NCI-H2029 treated with DMSO at 0.1 percent for 48 hours (cell line): ENCODE results near the gene BEAN1.

Experiments
- DNase-seq: peaks from one replicate; lab custom pipeline; 2025; lab: John Stamatoyannopoulos, UW

BEAN1 gene

GRCh38 chr16:66395806-66396555 lies 31.1 kb upstream of the BEAN1 start:
- no peak for DNase-seq

- no peak for DNase-seq
Observed at GRCh38 chr16:66397736-66398433, 29.2 kb upstream of the BEAN1 start.

- DNase-seq: no peak
Observed at GRCh38 chr16:66399031-66399430, 28.1 kb upstream of the BEAN1 start.

GRCh38 chr16:66399930-66400329 lies 27.2 kb upstream of the BEAN1 start:
- no peak for DNase-seq

- DNase-seq: no peak
Observed at GRCh38 chr16:66400503-66401380, 26.4 kb upstream of the BEAN1 start.

GRCh38 chr16:66401610-66402009 lies 25.5 kb upstream of the BEAN1 start:
- DNase-seq: no peak

- no peak for DNase-seq
Observed at GRCh38 chr16:66402166-66402565, 24.9 kb upstream of the BEAN1 start.

- no peak for DNase-seq
Observed at GRCh38 chr16:66402591-66403230, 24.4 kb upstream of the BEAN1 start.

- DNase-seq: no peak
Observed at GRCh38 chr16:66403531-66404145, 23.5 kb upstream of the BEAN1 start.

- DNase-seq: no peak
Observed at GRCh38 chr16:66405057-66405783, 21.9 kb upstream of the BEAN1 start.

GRCh38 chr16:66406534-66407221 lies 20.4 kb upstream of the BEAN1 start:
- peak; percentile 11 for DNase-seq

GRCh38 chr16:66408163-66409048 lies 18.7 kb upstream of the BEAN1 start:
- no peak for DNase-seq

GRCh38 chr16:66409156-66409555 lies 17.9 kb upstream of the BEAN1 start:
- no peak for DNase-seq

- no peak for DNase-seq
Observed at GRCh38 chr16:66412182-66412581, 14.9 kb upstream of the BEAN1 start.

- no peak for DNase-seq
Observed at GRCh38 chr16:66414891-66415290, 12.2 kb upstream of the BEAN1 start.

GRCh38 chr16:66416136-66416535 lies 11.0 kb upstream of the BEAN1 start:
- DNase-seq: no peak

GRCh38 chr16:66416939-66417700 lies 10.0 kb upstream of the BEAN1 start:
- DNase-seq: no peak

- no peak for DNase-seq
Observed at GRCh38 chr16:66418165-66418962, 8.7 kb upstream of the BEAN1 start.
